ENCODE data around the gene PTPRCAP. TPM values are rescaled to one million over a fixed set of nuclear protein-coding genes. Genes with fewer than 3 reads are reported as not detected.

PTPRCAP gene
- total and polyA plus RNA-seq, 9 of the 15 experiments (the other 6 are each of a cell fraction or from before 2014, with no cell fraction given): 0.22 to 2.0 (median 1.1) TPM; not detected in 4

GRCh38 chr11:67465189-67465510 lies 27.7 kb upstream of the PTPRCAP start:
- 7% methylated on average over 3 of the region's 3 CpGs for WGBS (ENCODE audit: insufficient coverage, low coverage, missing lambda C conversion rate)
- Histone ChIP-seq H3K9ac (ENCODE audit: insufficient read depth in 1 of 2, low read depth in 2 of 2, low read length in 2 of 2) (peak overlapping the region; percentile 78 to 95), H3K27ac (ENCODE audit: extremely low read depth, low read depth, low read length) (peak overlapping the region; percentile 86), H3K4me1 (replicated peaks in 1 of 2; ENCODE audit: control insufficient read depth in 2 of 2, insufficient read depth in 2 of 2, low read length in 2 of 2) (peaks cover 20 to 56% of the 10 kb centered on the region in 2 experiments; a peak in 4 of 5 replicates), H3K9me3 (replicated peaks; ENCODE audit: control insufficient read depth, insufficient read depth, low read depth, low read length) (no peaks in the 10 kb centered on the region), H3K79me2 (ENCODE audit: control insufficient read depth, insufficient read depth, low read length) (peaks cover 12% of the 10 kb centered on the region), H4K20me1 (replicated peaks; ENCODE audit: control insufficient read depth, insufficient read depth, low read length) (no peaks in the 10 kb centered on the region), H3K27me3 (ENCODE audit: control insufficient read depth in 2 of 2, insufficient read depth in 2 of 2, low read length in 2 of 2) (no peaks in the 10 kb centered on the region), H2AFZ (ENCODE audit: low read depth, low read length) (no peak overlapping the region), H3K36me3 (ENCODE audit: control insufficient read depth, insufficient read depth, low read length) (no peaks in the 10 kb centered on the region), H3K9me1 (ENCODE audit: control insufficient read depth, insufficient read depth, low read length) (no peaks in the 10 kb centered on the region), H3K4me3 (peak overlapping the region; percentile 75), H3K4me2 (ENCODE audit: insufficient read depth, low read length) (peak overlapping the region; percentile 93)
- BruUV-seq (replicated peaks): TSS peak; percentile 69
- in situ Hi-C loops (cut with MboI) (no loop called here), intact Hi-C loops (cut with micrococcal nuclease) (loop anchor here (5.0 kb wide), 1 partner anchor 43 kb away; no protein-coding TSS in a partner anchor)
- TF ChIP-seq ZBTB49 (CRISPR knock-in tag; IDR thresholded peaks at IDR 0.05; ENCODE audit: borderline replicate concordance) (peak; percentile 45; the same call in 1 of the 2 replicates), ZKSCAN1 (IDR thresholded peaks at IDR 0.05; ENCODE audit: low read depth, low read length) (peak; percentile 79; the same call in 1 of the 2 replicates), E2F3 (CRISPR knock-in tag; IDR thresholded peaks at IDR 0.05) (no peak)
- DNase-seq (ENCODE audit: extremely low read depth in 1 of 4, low spot score in 3 of 4) (no peak), ATAC-seq (no peak), FAIRE-seq (no peak)
- POLR2A ChIA-PET: interaction anchor here (0.5 to 1.0 kb wide), 8 partner anchors 12 to 179 kb away, joined by 3 to 5 read pairs (median 4); partner anchors contain the start of gene AIP
- CTCF ChIA-PET (ENCODE audit: low intra/inter-chr PET ratio): no interaction called here
